ENCODE results near the gene LAPTM5.

DNA sequence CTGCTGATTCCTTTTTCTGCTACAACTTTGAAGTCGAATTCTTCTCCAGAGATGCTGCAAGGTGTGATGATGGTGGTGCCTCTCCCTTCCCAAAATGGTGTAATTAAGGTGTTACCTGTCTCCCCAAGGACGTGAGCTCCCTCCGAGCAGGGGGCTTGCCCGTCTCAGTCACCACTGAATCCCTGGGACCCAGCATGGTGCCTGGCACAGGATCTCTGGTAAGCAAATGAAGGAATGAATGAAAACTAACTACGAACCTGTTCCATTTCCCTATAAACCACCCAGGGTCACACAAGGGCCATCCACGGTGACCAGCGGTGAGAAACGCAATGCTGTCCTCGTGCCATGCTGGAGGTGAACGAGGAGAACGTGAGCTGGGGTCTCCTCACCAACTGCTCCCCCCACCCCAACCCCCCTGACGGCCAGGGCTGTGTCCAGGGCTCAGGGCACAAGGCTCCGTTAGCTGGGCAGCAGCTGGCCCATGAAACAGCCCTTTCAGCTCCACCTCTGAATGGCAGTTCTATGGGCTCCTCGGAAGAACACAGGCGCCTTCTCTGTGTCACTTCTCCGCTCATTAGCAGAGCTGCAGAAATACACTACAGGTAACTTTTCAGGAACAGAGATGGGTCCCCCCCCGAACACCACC lies 32.0 kb downstream of the LAPTM5 start:
- TF ChIP-seq, protein P1, sequence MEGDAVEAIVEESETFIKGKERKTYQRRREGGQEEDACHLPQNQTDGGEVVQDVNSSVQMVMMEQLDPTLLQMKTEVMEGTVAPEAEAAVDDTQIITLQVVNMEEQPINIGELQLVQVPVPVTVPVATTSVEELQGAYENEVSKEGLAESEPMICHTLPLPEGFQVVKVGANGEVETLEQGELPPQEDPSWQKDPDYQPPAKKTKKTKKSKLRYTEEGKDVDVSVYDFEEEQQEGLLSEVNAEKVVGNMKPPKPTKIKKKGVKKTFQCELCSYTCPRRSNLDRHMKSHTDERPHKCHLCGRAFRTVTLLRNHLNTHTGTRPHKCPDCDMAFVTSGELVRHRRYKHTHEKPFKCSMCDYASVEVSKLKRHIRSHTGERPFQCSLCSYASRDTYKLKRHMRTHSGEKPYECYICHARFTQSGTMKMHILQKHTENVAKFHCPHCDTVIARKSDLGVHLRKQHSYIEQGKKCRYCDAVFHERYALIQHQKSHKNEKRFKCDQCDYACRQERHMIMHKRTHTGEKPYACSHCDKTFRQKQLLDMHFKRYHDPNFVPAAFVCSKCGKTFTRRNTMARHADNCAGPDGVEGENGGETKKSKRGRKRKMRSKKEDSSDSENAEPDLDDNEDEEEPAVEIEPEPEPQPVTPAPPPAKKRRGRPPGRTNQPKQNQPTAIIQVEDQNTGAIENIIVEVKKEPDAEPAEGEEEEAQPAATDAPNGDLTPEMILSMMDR (IDR thresholded peaks at IDR 0.05): no peak
- no peak for TF ChIP-seq POLR2A (IDR thresholded peaks at IDR 0.05)
- no peak for TF ChIP-seq POLR2AphosphoS5 (IDR thresholded peaks at IDR 0.05)
- no peak for TF ChIP-seq EP300 (IDR thresholded peaks at IDR 0.05)

Data from upper lobe of left lung (tissue), 4 donors.